ENCODE data around the gene ARHGEF4.

DNA sequence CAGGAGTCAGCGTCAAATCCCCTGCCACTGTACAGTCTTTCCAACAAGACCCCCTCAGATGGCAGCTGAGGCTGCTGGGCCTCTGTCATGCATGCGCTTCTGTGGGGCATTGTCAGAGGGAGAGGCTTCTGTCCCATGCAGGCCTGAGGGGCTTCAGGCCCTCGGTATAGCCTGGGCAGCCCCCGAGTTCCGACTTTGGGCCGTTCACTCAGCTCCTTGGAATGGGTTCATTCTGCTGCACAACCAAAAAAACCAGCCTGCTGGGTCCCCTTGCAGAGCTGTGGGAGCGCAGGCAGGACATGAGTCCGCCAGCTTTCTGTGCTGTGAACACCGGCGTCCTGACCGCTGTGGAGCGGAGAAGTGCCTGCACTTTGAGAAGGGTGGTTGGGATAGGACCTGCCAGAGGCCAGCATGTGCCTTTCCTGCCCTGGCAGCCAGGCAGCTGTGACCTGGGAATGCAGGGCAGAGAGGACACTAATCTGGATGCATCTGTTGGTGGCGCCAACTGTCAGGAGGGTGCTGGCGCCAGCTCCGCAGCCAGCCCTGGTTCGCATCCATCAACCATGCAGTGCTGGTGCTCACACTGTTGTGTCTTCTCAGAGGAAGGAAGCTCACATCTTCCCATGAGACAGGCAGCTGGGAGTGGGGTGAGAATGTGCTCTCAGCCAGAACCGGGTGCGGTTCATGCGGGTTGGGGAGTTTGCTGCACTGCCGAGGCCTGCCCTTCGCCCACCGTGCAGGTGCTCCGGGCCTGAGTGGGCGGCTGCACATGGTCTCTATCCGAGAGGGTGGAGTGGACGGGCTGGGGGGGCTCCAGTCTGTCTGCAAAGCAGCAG lies 14.3 kb downstream of the ARHGEF4 start:
- TF ChIP-seq, protein P1, sequence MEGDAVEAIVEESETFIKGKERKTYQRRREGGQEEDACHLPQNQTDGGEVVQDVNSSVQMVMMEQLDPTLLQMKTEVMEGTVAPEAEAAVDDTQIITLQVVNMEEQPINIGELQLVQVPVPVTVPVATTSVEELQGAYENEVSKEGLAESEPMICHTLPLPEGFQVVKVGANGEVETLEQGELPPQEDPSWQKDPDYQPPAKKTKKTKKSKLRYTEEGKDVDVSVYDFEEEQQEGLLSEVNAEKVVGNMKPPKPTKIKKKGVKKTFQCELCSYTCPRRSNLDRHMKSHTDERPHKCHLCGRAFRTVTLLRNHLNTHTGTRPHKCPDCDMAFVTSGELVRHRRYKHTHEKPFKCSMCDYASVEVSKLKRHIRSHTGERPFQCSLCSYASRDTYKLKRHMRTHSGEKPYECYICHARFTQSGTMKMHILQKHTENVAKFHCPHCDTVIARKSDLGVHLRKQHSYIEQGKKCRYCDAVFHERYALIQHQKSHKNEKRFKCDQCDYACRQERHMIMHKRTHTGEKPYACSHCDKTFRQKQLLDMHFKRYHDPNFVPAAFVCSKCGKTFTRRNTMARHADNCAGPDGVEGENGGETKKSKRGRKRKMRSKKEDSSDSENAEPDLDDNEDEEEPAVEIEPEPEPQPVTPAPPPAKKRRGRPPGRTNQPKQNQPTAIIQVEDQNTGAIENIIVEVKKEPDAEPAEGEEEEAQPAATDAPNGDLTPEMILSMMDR (IDR thresholded peaks at IDR 0.05), result no peak
- TF ChIP-seq, protein P2, sequence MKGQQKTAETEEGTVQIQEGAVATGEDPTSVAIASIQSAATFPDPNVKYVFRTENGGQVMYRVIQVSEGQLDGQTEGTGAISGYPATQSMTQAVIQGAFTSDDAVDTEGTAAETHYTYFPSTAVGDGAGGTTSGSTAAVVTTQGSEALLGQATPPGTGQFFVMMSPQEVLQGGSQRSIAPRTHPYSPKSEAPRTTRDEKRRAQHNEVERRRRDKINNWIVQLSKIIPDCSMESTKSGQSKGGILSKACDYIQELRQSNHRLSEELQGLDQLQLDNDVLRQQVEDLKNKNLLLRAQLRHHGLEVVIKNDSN (CRISPR knock-in tag; IDR thresholded peaks at IDR 0.05), result no peak
- TF ChIP-seq ESRRA (CRISPR knock-in tag; IDR thresholded peaks at IDR 0.05; ENCODE audit: borderline replicate concordance) (no peak), ZNF138 (CRISPR knock-in tag; conservative IDR thresholded peaks at IDR 0.05) (no peak), GRHL2 (CRISPR knock-in tag; IDR thresholded peaks at IDR 0.05; ENCODE audit: insufficient replicate concordance, severe bottlenecking) (no peak), ZNF416 (CRISPR knock-in tag; IDR thresholded peaks at IDR 0.05) (no peak)
- TF ChIP-seq, protein P3, sequence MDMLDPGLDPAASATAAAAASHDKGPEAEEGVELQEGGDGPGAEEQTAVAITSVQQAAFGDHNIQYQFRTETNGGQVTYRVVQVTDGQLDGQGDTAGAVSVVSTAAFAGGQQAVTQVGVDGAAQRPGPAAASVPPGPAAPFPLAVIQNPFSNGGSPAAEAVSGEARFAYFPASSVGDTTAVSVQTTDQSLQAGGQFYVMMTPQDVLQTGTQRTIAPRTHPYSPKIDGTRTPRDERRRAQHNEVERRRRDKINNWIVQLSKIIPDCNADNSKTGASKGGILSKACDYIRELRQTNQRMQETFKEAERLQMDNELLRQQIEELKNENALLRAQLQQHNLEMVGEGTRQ (CRISPR knock-in tag; IDR thresholded peaks at IDR 0.05), result no peak
- TF ChIP-seq, protein P4, sequence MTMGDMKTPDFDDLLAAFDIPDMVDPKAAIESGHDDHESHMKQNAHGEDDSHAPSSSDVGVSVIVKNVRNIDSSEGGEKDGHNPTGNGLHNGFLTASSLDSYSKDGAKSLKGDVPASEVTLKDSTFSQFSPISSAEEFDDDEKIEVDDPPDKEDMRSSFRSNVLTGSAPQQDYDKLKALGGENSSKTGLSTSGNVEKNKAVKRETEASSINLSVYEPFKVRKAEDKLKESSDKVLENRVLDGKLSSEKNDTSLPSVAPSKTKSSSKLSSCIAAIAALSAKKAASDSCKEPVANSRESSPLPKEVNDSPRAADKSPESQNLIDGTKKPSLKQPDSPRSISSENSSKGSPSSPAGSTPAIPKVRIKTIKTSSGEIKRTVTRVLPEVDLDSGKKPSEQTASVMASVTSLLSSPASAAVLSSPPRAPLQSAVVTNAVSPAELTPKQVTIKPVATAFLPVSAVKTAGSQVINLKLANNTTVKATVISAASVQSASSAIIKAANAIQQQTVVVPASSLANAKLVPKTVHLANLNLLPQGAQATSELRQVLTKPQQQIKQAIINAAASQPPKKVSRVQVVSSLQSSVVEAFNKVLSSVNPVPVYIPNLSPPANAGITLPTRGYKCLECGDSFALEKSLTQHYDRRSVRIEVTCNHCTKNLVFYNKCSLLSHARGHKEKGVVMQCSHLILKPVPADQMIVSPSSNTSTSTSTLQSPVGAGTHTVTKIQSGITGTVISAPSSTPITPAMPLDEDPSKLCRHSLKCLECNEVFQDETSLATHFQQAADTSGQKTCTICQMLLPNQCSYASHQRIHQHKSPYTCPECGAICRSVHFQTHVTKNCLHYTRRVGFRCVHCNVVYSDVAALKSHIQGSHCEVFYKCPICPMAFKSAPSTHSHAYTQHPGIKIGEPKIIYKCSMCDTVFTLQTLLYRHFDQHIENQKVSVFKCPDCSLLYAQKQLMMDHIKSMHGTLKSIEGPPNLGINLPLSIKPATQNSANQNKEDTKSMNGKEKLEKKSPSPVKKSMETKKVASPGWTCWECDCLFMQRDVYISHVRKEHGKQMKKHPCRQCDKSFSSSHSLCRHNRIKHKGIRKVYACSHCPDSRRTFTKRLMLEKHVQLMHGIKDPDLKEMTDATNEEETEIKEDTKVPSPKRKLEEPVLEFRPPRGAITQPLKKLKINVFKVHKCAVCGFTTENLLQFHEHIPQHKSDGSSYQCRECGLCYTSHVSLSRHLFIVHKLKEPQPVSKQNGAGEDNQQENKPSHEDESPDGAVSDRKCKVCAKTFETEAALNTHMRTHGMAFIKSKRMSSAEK (CRISPR knock-in tag; IDR thresholded peaks at IDR 0.05; ENCODE audit: borderline replicate concordance), result no peak
- TF ChIP-seq, protein P5, sequence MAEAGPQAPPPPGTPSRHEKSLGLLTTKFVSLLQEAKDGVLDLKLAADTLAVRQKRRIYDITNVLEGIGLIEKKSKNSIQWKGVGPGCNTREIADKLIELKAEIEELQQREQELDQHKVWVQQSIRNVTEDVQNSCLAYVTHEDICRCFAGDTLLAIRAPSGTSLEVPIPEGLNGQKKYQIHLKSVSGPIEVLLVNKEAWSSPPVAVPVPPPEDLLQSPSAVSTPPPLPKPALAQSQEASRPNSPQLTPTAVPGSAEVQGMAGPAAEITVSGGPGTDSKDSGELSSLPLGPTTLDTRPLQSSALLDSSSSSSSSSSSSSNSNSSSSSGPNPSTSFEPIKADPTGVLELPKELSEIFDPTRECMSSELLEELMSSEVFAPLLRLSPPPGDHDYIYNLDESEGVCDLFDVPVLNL (CRISPR knock-in tag; IDR thresholded peaks at IDR 0.05; ENCODE audit: borderline replicate concordance, low read depth), result no peak
